Heart right ventricle (tissue), 16 donors: ENCODE results near the gene CMIP. TPM values are rescaled to one million over a fixed set of nuclear protein-coding genes. Genes with fewer than 3 reads are reported as not detected.

ENCODE experiments used
- ATAC-seq, 8 donors: fragments of 200-7000 bp; cut with Tn5 transposase; one replicate each; pipeline ENCODE4 v1.9.1; 2020; ENCODE audit warnings: mild to moderate bottlenecking in 8 of 8, moderate library complexity in 8 of 8, moderate number of reproducible peaks in 1 of 8
- DNase-seq, 2 donors: peaks; one replicate each; pipeline ENCODE4 v3.0.0-alpha.2; 2020
- H3K27ac ChIP-seq, 10 donors: fragments of 200-600 bp; sonication (generic) in 2 of 10; one replicate each; pipeline versions ENCODE4 v1.5.0 to v1.8.0; 2020 to 2022; ENCODE audit warnings: mild to moderate bottlenecking in 3 of 10
- H3K27me3 ChIP-seq, 7 donors: fragments of 200-600 bp; one replicate each; pipeline ENCODE4 v1.8.0; 2021 to 2022; ENCODE audit warnings: mild to moderate bottlenecking in 2 of 7
- H3K36me3 ChIP-seq, 9 donors: fragments of 200-600 bp; sonication (generic) in 1 of 9; one replicate each; pipeline versions ENCODE4 v1.5.0 to v1.8.0; 2020 to 2022; ENCODE audit warnings: mild to moderate bottlenecking in 2 of 9
- H3K4me1 ChIP-seq, 9 donors: fragments of 200-600 bp; sonication (generic) in 1 of 9; one replicate each; pipeline versions ENCODE4 v1.5.0 to v1.8.0; 2020 to 2022; ENCODE audit warnings: mild to moderate bottlenecking in 4 of 9
- H3K4me3 ChIP-seq, 10 donors: fragments of 200-600 bp; sonication (generic) in 2 of 10; one replicate each; pipeline versions ENCODE4 v1.5.0 to v1.8.0; 2020 to 2022; ENCODE audit warnings: mild to moderate bottlenecking in 7 of 10, moderate library complexity in 2 of 10
- H3K9me3 ChIP-seq, 11 donors: fragments of 200-600 bp in 10 of 11; sonication (generic) in 2 of 11; one replicate each; pipeline versions ENCODE4 v1.5.0 to v1.8.0; 2013 to 2022; ENCODE audit warnings: mild to moderate bottlenecking in 2 of 11, control low read depth in 1 of 11, moderate library complexity in 1 of 11
- CTCF ChIP-seq, 9 donors: fragments of 200-600 bp; sonication (generic) in 2 of 9; IDR thresholded peaks; one replicate each; pipeline versions ENCODE4 v1.5.0 to v1.8.0; 2021 to 2022; ENCODE audit warnings: antibody characterized with exemption in 9 of 9, mild to moderate bottlenecking in 5 of 9, moderate library complexity in 1 of 9
- WGBS, 2 donors: extraction: QIAGEN DNeasy Blood & Tissue Kit; methylation state at CpG; one replicate each; pipeline ENCODE4 v1.1.7; 2013; ENCODE audit warnings: inconsistent platforms in 1 of 2; 5-methylcytosine and 5-hydroxymethylcytosine counted together
- intact Hi-C, 10 donors: fragments of 100-400 bp; cut with DNase I; formaldehyde crosslinking; loops; one replicate each; pipeline versions ENCODE4 v1.11.1 to v1.14.2; 2022
- polyA plus RNA-seq, 2 donors: library from polyadenylated mRNA; stranded (reverse); fragments of 200-250 nt; gene quantifications; one replicate each; pipeline ENCODE4 v1.2.3, GENCODE V29; 2013
- total RNA-seq, 10 donors: library from RNA; stranded (reverse); fragmentation: NEBNext Ultra II Directional in 3 of 10; extraction: Animal tissue kit (Norgen Biotek cat#: 25700) in 3 of 10; gene quantifications; one replicate each; pipeline versions ENCODE4 v1.2.1 to v1.2.4, GENCODE V29; 2021 to 2023
- donor health status: Arrhythmogenic right ventricular cardiomyopathy.
- donor health status: ischemic (EF 13 %, LVEDD 7.1; RV severe dilation, severe dysfunction).
- donor health status: healthy with polysubstance abuse.
- donor health status: DM: no; HTN: yes; CAD: no.
- donor health status: DM: no; HTN: no; CAD: no.
- donor health status: ischemic (EF 25% LVEDD 6.9; RV normal size, moderate dysfunction).
- donor health status: ischemic (EF 25% LVEDD 5.7; RV mildly dilated, moderate dysfunction).
- donor health status: healthy.
- donor health status: DM: yes; HTN: yes; CAD: no.
- donor health status: Ischemic cardiomyopathy.
- donor health status: ischemic (EF 35%, LVEDD 5.7; RV mildly dilated, moderate dysfunction).
- donor health status: nonischemic (EF 11% LVEDD 7.7; RV severe dilation, severe dysfunction).
- donor health status: DM: yes; HTN: yes; CAD: no.
- donor health status: PGD.
- donor health status: ischemic (EF 29% LVEDD 5.4; RV normal size, mild dysfunction).
- donor health status: nonischemic (EF 23%, LVEDD 6.1; RV moderate dilation, normal function).

CMIP gene
- total and polyA plus RNA-seq, 12 donors, result 5.4 to 32.8 (median 13.0) TPM

GRCh38 chr16:81627024-81627423 is 182.4 kb downstream of the CMIP start:
- ATAC-seq, result no peak
- H3K9me3 ChIP-seq, result no peaks in the 10 kb centered on the region
- no peak for TF ChIP-seq CTCF (IDR thresholded peaks at IDR 0.05)
- no peak for DNase-seq
- no peaks in the 10 kb centered on the region for H3K27me3 ChIP-seq
- intact Hi-C loops, result loop anchor here in 3 of 10 donors (5.0 to 10.0 kb wide), 3 partner anchors 95 to 222 kb away; no protein-coding TSS in a partner anchor
- 95 to 96% methylated on average over 6 of the region's 6 CpGs for WGBS, 2 donors
- peaks cover 0 to 31% (median 13%) of the 10 kb centered on the region in 9 donors for H3K4me1 ChIP-seq
- H3K27ac ChIP-seq, result no peak overlapping the region
- H3K4me3 ChIP-seq, result no peak overlapping the region
- H3K36me3 ChIP-seq, result peaks cover 0 to 25% (median 0%) of the 10 kb centered on the region in 9 donors

GRCh38 chr16:81627729-81628244 is 183.2 kb downstream of the CMIP start:
- no peak overlapping the region for H3K4me3 ChIP-seq
- TF ChIP-seq CTCF (IDR thresholded peaks at IDR 0.05), result no peak
- no peak overlapping the region for H3K27ac ChIP-seq
- no peaks in the 10 kb centered on the region for H3K27me3 ChIP-seq
- intact Hi-C loops, result loop anchor here in 3 of 10 donors (5.0 to 10.0 kb wide), 3 partner anchors 95 to 223 kb away; no protein-coding TSS in a partner anchor
- no peak for DNase-seq
- 91 to 93% methylated on average over 12 of the region's 12 CpGs for WGBS, 2 donors
- peaks cover 0 to 38% (median 13%) of the 10 kb centered on the region in 9 donors for H3K4me1 ChIP-seq
- H3K9me3 ChIP-seq, result no peaks in the 10 kb centered on the region
- ATAC-seq, result no peak
- H3K36me3 ChIP-seq, result peaks cover 0 to 18% (median 0%) of the 10 kb centered on the region in 9 donors

GRCh38 chr16:81629034-81629802 is 184.6 kb downstream of the CMIP start:
- no peak for DNase-seq
- intact Hi-C loops, result loop anchor here in 3 of 10 donors (5.0 to 10.0 kb wide), 3 partner anchors 93 to 224 kb away; no protein-coding TSS in a partner anchor
- 93 to 94% methylated on average over 26 of the region's 26 CpGs for WGBS, 2 donors

More at GRCh38 chr16:81629034-81629802, 184.6 kb downstream of the CMIP start:
- Histone ChIP-seq H3K27ac (no peak overlapping the region), H3K36me3 (peaks cover 0 to 16% (median 0%) of the 10 kb centered on the region in 9 donors), H3K27me3 (no peaks in the 10 kb centered on the region), H3K4me1 (peaks cover 0 to 47% (median 13%) of the 10 kb centered on the region in 9 donors), H3K4me3 (no peak overlapping the region), H3K9me3 (no peaks in the 10 kb centered on the region)
- no peak for TF ChIP-seq CTCF (IDR thresholded peaks at IDR 0.05)
- no peak for ATAC-seq
